K562 (cell line): ENCODE results near the gene COQ10B. TPM values are rescaled to one million over a fixed set of nuclear protein-coding genes. Genes with fewer than 3 reads are reported as not detected.

Experiments
- HSF4 ChIP-seq: fragments of 250-450 bp; sonication (Bioruptor Pico); IDR thresholded peaks from 2 replicates; pipeline ENCODE4 v2.1.2; 2022; ENCODE audit warnings: mild to moderate bottlenecking, moderate library complexity, borderline replicate concordance
- MNT ChIP-seq, 2 experiments: fragments of 450-650 bp; conservative IDR thresholded peaks; 2 replicates each; pipeline ENCODE4 v1.6.1; 2017; ENCODE audit warnings: mild to moderate bottlenecking in 2 of 2, moderate library complexity in 2 of 2
- NFIC ChIP-seq: fragments of 450-650 bp; IDR thresholded peaks from 2 replicates; pipeline ENCODE4 v1.6.1; 2017; ENCODE audit warnings: mild to moderate bottlenecking, inconsistent platforms
- POLR2AphosphoS5 ChIP-seq: IDR thresholded peaks from 2 replicates; pipeline ENCODE4 v1.6.1; 2011; ENCODE audit warnings: mild to moderate bottlenecking, low read depth, low read length, moderate library complexity; ENCODE audit not compliant: control insufficient read depth, insufficient read depth
- ZC3H8 ChIP-seq: fragments of 450-650 bp; IDR thresholded peaks from 2 replicates; pipeline ENCODE4 v1.6.1; 2017
- ZNF133 ChIP-seq: fragments of 250-450 bp; sonication (Bioruptor Pico); IDR thresholded peaks from 2 replicates; pipeline ENCODE4 v1.4.0; 2020; ENCODE audit warnings: mild to moderate bottlenecking
- ZNF518B ChIP-seq: fragments of 250-450 bp; sonication (Bioruptor Pico); IDR thresholded peaks from 2 replicates; pipeline ENCODE4 v1.5.0; 2021; ENCODE audit warnings: mild to moderate bottlenecking, moderate library complexity
- ZNF639 ChIP-seq, 2 experiments: fragments of 200-800 bp in 1 of 2; sonication (Bioruptor generic) in 1 of 2; sonication (generic) in 1 of 2; formaldehyde crosslinking in 1 of 2; IDR thresholded peaks in 1 of 2; conservative IDR thresholded peaks in 1 of 2; 2 replicates each; pipeline versions ENCODE4 v1.5.0 to v1.6.1; 2016 to 2020; ENCODE audit warnings: missing compliant biosample characterization in 1 of 2, missing genetic modification characterization in 1 of 2, missing genetic modification reagents in 1 of 2
- polyA plus RNA-seq, 8 experiments: library from polyadenylated mRNA; depleted of rRNA in 4 of 8; stranded (reverse) in 5 of 8; unstranded in 3 of 8; fragments of >200 nt; fragmentation: Nextera tagmentation in 2 of 8; fragmentation: Illumina TruSeq in 1 of 8; extraction: Ambion mirVana in 2 of 8; extraction: Trizol in 1 of 8; gene quantifications; 2 replicates each; pipeline versions ENCODE4 v1.2.1 to v1.2.3, GENCODE V29; 2011 to 2014; ENCODE audit warnings: inconsistent platforms in 1 of 8, missing spikeins in 1 of 8
- total RNA-seq, 7 experiments: library from RNA; depleted of rRNA in 6 of 7; stranded (reverse); fragments of >200 nt in 6 of 7; fragmentation: Illumina TruSeq in 2 of 7; extraction: Trizol in 2 of 7; gene quantifications; 2 replicates each; pipeline versions ENCODE4 v1.2.1 to v1.2.3, GENCODE V29; 2011 to 2021; ENCODE audit warnings: low replicate concordance in 1 of 7
- TF ChIP-seq, protein P1 (sequence below): fragments of 250-450 bp; sonication (Bioruptor Pico); IDR thresholded peaks from 2 replicates; pipeline ENCODE4 v1.8.0; 2021; ENCODE audit warnings: moderate library complexity, mild to moderate bottlenecking, inconsistent platforms

Gene COQ10B
- total and polyA plus RNA-seq, 9 of the 15 experiments (the other 6 are each of a cell fraction or from before 2014, with no cell fraction given), result 3.1 to 13.1 (median 7.7) TPM

- TF ChIP-seq, protein P1, sequence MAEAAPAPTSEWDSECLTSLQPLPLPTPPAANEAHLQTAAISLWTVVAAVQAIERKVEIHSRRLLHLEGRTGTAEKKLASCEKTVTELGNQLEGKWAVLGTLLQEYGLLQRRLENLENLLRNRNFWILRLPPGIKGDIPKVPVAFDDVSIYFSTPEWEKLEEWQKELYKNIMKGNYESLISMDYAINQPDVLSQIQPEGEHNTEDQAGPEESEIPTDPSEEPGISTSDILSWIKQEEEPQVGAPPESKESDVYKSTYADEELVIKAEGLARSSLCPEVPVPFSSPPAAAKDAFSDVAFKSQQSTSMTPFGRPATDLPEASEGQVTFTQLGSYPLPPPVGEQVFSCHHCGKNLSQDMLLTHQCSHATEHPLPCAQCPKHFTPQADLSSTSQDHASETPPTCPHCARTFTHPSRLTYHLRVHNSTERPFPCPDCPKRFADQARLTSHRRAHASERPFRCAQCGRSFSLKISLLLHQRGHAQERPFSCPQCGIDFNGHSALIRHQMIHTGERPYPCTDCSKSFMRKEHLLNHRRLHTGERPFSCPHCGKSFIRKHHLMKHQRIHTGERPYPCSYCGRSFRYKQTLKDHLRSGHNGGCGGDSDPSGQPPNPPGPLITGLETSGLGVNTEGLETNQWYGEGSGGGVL (CRISPR knock-in tag), result no peak
- 0 out of 2 replicates have a peak, but pooled peaks have one; percentile 22 for TF ChIP-seq POLR2AphosphoS5
- TF ChIP-seq NFIC, result no peak
- TF ChIP-seq ZNF639 (CRISPR knock-in tag; conservative IDR thresholded peaks at IDR 0.05 in 1 of 2, IDR thresholded peaks at IDR 0.05 in 1 of 2), result no peak
- TF ChIP-seq ZNF133 (CRISPR knock-in tag), result no peak
- no peak for TF ChIP-seq HSF4 (CRISPR knock-in tag)
- no peak for TF ChIP-seq MNT (conservative IDR thresholded peaks at IDR 0.05)
- no peak for TF ChIP-seq ZNF518B
- TF ChIP-seq ZC3H8, result no peak
Measured at GRCh38 chr2:197477797-197478196, 24.4 kb downstream of the COQ10B start (continued).
